OCI-LY1 (cell line): ENCODE measurements around the gene TMEM263.

Experiments
- H2AFZ ChIP-seq: fragments of 200-600 bp; sonication (generic), shearing (Covaris generic); 2 replicates; pipeline ENCODE4 v1.6.0; 2014; ENCODE audit warnings: antibody characterized with exemption, mild to moderate bottlenecking, low read length
- H3F3A ChIP-seq: fragments of 200-600 bp; sonication (generic), shearing (Covaris generic); 2 replicates; pipeline ENCODE4 v1.6.0; 2014; ENCODE audit warnings: mild to moderate bottlenecking, antibody characterized with exemption, low read length, moderate library complexity; ENCODE audit not compliant: insufficient read depth
- H3K27ac ChIP-seq: fragments of 200-600 bp; sonication (generic); 2 replicates; pipeline ENCODE4 v1.5.1; 2014; ENCODE audit warnings: low read length, mixed run types, mild to moderate bottlenecking, low read depth; ENCODE audit not compliant: poor library complexity, severe bottlenecking
- H3K27me3 ChIP-seq: fragments of 200-600 bp; sonication (generic); 2 replicates; pipeline ENCODE4 v1.6.0; 2014; ENCODE audit warnings: antibody characterized with exemption, mild to moderate bottlenecking, low read length, moderate library complexity; ENCODE audit not compliant: insufficient read depth
- H3K36me3 ChIP-seq: fragments of 200-600 bp; sonication (generic); 2 replicates; pipeline ENCODE4 v1.6.1; 2014; ENCODE audit warnings: mild to moderate bottlenecking, antibody characterized with exemption, low read length, moderate library complexity, mixed read lengths; ENCODE audit not compliant: insufficient read depth
- H3K4me1 ChIP-seq: fragments of 200-600 bp; sonication (generic); 2 replicates; pipeline ENCODE4 v1.5.1; 2014; ENCODE audit warnings: mild to moderate bottlenecking, low read length, moderate library complexity; ENCODE audit not compliant: insufficient read depth, severe bottlenecking
- H3K4me2 ChIP-seq: fragments of 200-600 bp; sonication (generic), shearing (Covaris generic); 2 replicates; pipeline ENCODE4 v1.6.1; 2014; ENCODE audit warnings: low read length
- H3K4me3 ChIP-seq: fragments of 200-600 bp; sonication (generic); 2 replicates; pipeline ENCODE4 v1.5.1; 2014; ENCODE audit warnings: low read length, low read depth, mild to moderate bottlenecking, mixed read lengths; ENCODE audit not compliant: poor library complexity, severe bottlenecking
- H3K79me2 ChIP-seq: fragments of 200-600 bp; shearing (Covaris generic); 2 replicates; pipeline ENCODE4 v1.6.1; 2016; ENCODE audit warnings: mixed run types, low read length, mixed read lengths; ENCODE audit not compliant: insufficient read depth
- H3K9ac ChIP-seq: fragments of 200-600 bp; sonication (generic), shearing (Covaris generic); 2 replicates; pipeline ENCODE4 v1.6.1; 2014; ENCODE audit warnings: mild to moderate bottlenecking, low read length, mixed read lengths
- H3K9me2 ChIP-seq: fragments of 200-600 bp; sonication (generic), shearing (Covaris generic); 2 replicates; pipeline ENCODE4 v1.6.1; 2014; ENCODE audit warnings: low read depth, mild to moderate bottlenecking, low read length, mixed read lengths
- H3K9me3 ChIP-seq: fragments of 200-600 bp; shearing (Covaris generic); 2 replicates; pipeline ENCODE4 v1.6.1; 2014; ENCODE audit warnings: low read length, mixed read lengths
- H4K20me1 ChIP-seq: fragments of 200-600 bp; sonication (generic), shearing (Covaris generic); 2 replicates; pipeline ENCODE4 v1.6.0; 2016; ENCODE audit warnings: mild to moderate bottlenecking, low read length; ENCODE audit not compliant: insufficient read depth
- CTCF ChIP-seq: fragments of 200-600 bp; sonication (generic), shearing (Covaris generic); IDR thresholded peaks from 2 replicates; pipeline ENCODE4 v1.5.1; 2017; ENCODE audit warnings: mild to moderate bottlenecking, antibody characterized with exemption, low read length, moderate library complexity, mixed read lengths
- EZH2 ChIP-seq: fragments of 200-600 bp; sonication (generic), shearing (Covaris generic); IDR thresholded peaks from 2 replicates; pipeline ENCODE4 v1.8.0; 2017; ENCODE audit warnings: borderline replicate concordance, mixed run types, mild to moderate bottlenecking, antibody characterized with exemption, low read length, moderate library complexity, mixed read lengths

TMEM263 gene

GRCh38 chr12:106980944-106981343 lies 25.2 kb downstream of the TMEM263 start:
- Histone ChIP-seq H3F3A (no peaks in the 10 kb centered on the region), H3K79me2 (no peaks in the 10 kb centered on the region), H3K27me3 (no peaks in the 10 kb centered on the region), H3K9me3 (no peaks in the 10 kb centered on the region), H3K4me2 (no peak overlapping the region), H4K20me1 (no peaks in the 10 kb centered on the region), H3K27ac (no peak overlapping the region), H3K36me3 (no peaks in the 10 kb centered on the region; the same call in 1 of the 2 replicates), H3K9me2 (no peaks in the 10 kb centered on the region), H3K9ac (no peak overlapping the region), H3K4me1 (peaks cover 2% of the 10 kb centered on the region), H3K4me3 (no peak overlapping the region), H2AFZ (no peak overlapping the region)
- TF ChIP-seq CTCF: no peak
- TF ChIP-seq EZH2: no peak

GRCh38 chr12:106981788-106982187 lies 26.1 kb downstream of the TMEM263 start:
- Histone ChIP-seq H2AFZ (no peak overlapping the region), H3F3A (no peaks in the 10 kb centered on the region), H3K4me2 (no peak overlapping the region), H3K27me3 (no peaks in the 10 kb centered on the region), H3K9me3 (no peaks in the 10 kb centered on the region), H3K36me3 (no peaks in the 10 kb centered on the region; the same call in 1 of the 2 replicates), H3K9me2 (no peaks in the 10 kb centered on the region), H3K27ac (no peak overlapping the region), H3K4me3 (no peak overlapping the region), H3K79me2 (no peaks in the 10 kb centered on the region), H3K4me1 (peaks cover 9% of the 10 kb centered on the region), H3K9ac (no peak overlapping the region), H4K20me1 (no peaks in the 10 kb centered on the region)
- TF ChIP-seq EZH2 (no peak), CTCF (no peak)

- H3K27ac ChIP-seq: no peak overlapping the region
- H3K4me1 ChIP-seq: peaks cover 10% of the 10 kb centered on the region
- no peaks in the 10 kb centered on the region for H3K27me3 ChIP-seq
- no peak overlapping the region for H3K4me2 ChIP-seq
- no peaks in the 10 kb centered on the region for H3F3A ChIP-seq
- no peaks in the 10 kb centered on the region for H3K79me2 ChIP-seq
- no peak overlapping the region for H3K9ac ChIP-seq
- H3K36me3 ChIP-seq: no peaks in the 10 kb centered on the region; the same call in 1 of the 2 replicates
- TF ChIP-seq EZH2 (no peak), CTCF (no peak)
- no peaks in the 10 kb centered on the region for H3K9me3 ChIP-seq
- H3K4me3 ChIP-seq: no peak overlapping the region
- no peaks in the 10 kb centered on the region for H4K20me1 ChIP-seq
- no peaks in the 10 kb centered on the region for H3K9me2 ChIP-seq
- H2AFZ ChIP-seq: no peak overlapping the region
These were observed 26.5 kb downstream of the TMEM263 start for GRCh38 chr12:106982229-106982628.
